Prostate gland (tissue), 2 donors: ENCODE data around the gene RHOT1.

ENCODE experiments used
- POLR2A ChIP-seq: fragments of 450-650 bp; IDR thresholded peaks from one replicate; pipeline ENCODE4 v1.6.1; 2016; ENCODE audit warnings: antibody characterized with exemption, mild to moderate bottlenecking
- POLR2AphosphoS5 ChIP-seq: sonication (generic); formaldehyde crosslinking; IDR thresholded peaks from one replicate; pipeline ENCODE4 v1.6.1; 2017; ENCODE audit warnings: antibody characterized with exemption
- TF ChIP-seq, protein P1 (sequence below), 4 experiments: fragments of 200-600 bp in 2 of 4; fragments of 450-650 bp in 2 of 4; sonication (generic) in 2 of 4; IDR thresholded peaks; 1 replicate in 3 of 4; 2 replicates in 1 of 4; pipeline ENCODE4 v1.5.1; 2016 to 2019; ENCODE audit warnings: antibody characterized with exemption in 4 of 4, mild to moderate bottlenecking in 2 of 4, moderate library complexity in 2 of 4

GRCh38 chr17:32161506-32162365, 19.4 kb downstream of the RHOT1 start:
- TF ChIP-seq, protein P1, sequence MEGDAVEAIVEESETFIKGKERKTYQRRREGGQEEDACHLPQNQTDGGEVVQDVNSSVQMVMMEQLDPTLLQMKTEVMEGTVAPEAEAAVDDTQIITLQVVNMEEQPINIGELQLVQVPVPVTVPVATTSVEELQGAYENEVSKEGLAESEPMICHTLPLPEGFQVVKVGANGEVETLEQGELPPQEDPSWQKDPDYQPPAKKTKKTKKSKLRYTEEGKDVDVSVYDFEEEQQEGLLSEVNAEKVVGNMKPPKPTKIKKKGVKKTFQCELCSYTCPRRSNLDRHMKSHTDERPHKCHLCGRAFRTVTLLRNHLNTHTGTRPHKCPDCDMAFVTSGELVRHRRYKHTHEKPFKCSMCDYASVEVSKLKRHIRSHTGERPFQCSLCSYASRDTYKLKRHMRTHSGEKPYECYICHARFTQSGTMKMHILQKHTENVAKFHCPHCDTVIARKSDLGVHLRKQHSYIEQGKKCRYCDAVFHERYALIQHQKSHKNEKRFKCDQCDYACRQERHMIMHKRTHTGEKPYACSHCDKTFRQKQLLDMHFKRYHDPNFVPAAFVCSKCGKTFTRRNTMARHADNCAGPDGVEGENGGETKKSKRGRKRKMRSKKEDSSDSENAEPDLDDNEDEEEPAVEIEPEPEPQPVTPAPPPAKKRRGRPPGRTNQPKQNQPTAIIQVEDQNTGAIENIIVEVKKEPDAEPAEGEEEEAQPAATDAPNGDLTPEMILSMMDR (IDR thresholded peaks at IDR 0.05): no peak
- TF ChIP-seq POLR2A (no peak), POLR2AphosphoS5 (no peak)
